PC-3 (cell line): ENCODE data around the gene ZCCHC24. TPM values are rescaled to one million over a fixed set of nuclear protein-coding genes. Genes with fewer than 3 reads are reported as not detected.

Experiments
- ATAC-seq: fragments of 200-7000 bp; cut with Tn5 transposase; 2 replicates; pipeline ENCODE4 v1.9.1; 2020; ENCODE audit warnings: mild to moderate bottlenecking, moderate library complexity
- Bru-seq: library from RNA; stranded (reverse); fragments of 400-500 nt; gene quantifications from one replicate; lab custom pipeline; 2021; lab: Mats Ljungman, UMichigan
- BruChase-seq, 2 experiments: library from RNA; stranded (reverse); fragments of 400-500 nt; gene quantifications; one replicate each; lab custom pipeline; 2021; lab: Mats Ljungman, UMichigan
- BruUV-seq: library from RNA; stranded (reverse); fragments of 400-500 nt; replicated peaks from 2 replicates; lab custom pipeline; 2021; lab: Mats Ljungman, UMichigan
- CTCF ChIA-PET: fragments of 300-600 bp; sonication (Branson Sonifier 250); formaldehyde crosslinking; loops from one replicate; lab custom pipeline; 2022; ENCODE audit warnings: antibody characterized with exemption; lab: Charles Lee
- POLR2A ChIA-PET: fragments of 300-600 bp; sonication (Branson Sonifier 250); formaldehyde crosslinking; loops from one replicate; lab custom pipeline; 2022; ENCODE audit warnings: antibody characterized with exemption; ENCODE audit not compliant: unreplicated experiment; lab: Charles Lee
- DNase-seq: peaks from one replicate; pipeline ENCODE4 v3.0.0-alpha.2; 2015
- H2AFZ ChIP-seq: fragments of 300-600 bp; sonication (generic); 2 replicates; pipeline ENCODE4 v1.6.0; 2016; ENCODE audit warnings: antibody characterized with exemption, low read length
- H3F3A ChIP-seq: fragments of 300-600 bp; sonication (generic); one replicate; pipeline ENCODE4 v1.6.0; 2017; ENCODE audit warnings: antibody characterized with exemption, low read length, control low read depth, mild to moderate bottlenecking; ENCODE audit not compliant: unreplicated experiment
- H3K27ac ChIP-seq: fragments of 300-600 bp; sonication (generic); 2 replicates; pipeline ENCODE4 v1.5.1; 2016; ENCODE audit warnings: mild to moderate bottlenecking, low read length
- H3K27me3 ChIP-seq: fragments of 300-600 bp; sonication (generic); 2 replicates; pipeline ENCODE4 v1.6.1; 2016; ENCODE audit warnings: low read length, mixed read lengths
- H3K36me3 ChIP-seq: fragments of 300-600 bp; sonication (generic); 2 replicates; pipeline ENCODE4 v1.6.1; 2016; ENCODE audit warnings: low read depth, mixed run types, low read length, mixed read lengths
- H3K4me1 ChIP-seq: fragments of 300-600 bp; sonication (generic); 2 replicates; pipeline ENCODE4 v1.5.1; 2016; ENCODE audit warnings: low read length; ENCODE audit not compliant: insufficient read depth
- H3K4me2 ChIP-seq: fragments of 300-600 bp; sonication (generic); 2 replicates; pipeline ENCODE4 v1.6.0; 2016; ENCODE audit warnings: low read length
- H3K4me3 ChIP-seq: fragments of 300-600 bp; sonication (generic); 2 replicates; pipeline ENCODE4 v1.5.1; 2016; ENCODE audit warnings: mild to moderate bottlenecking, low read length, mixed read lengths
- H3K79me2 ChIP-seq: fragments of 300-600 bp; sonication (generic); 2 replicates; pipeline ENCODE4 v1.6.1; 2017; ENCODE audit warnings: low read length, mixed read lengths
- H3K9ac ChIP-seq: fragments of 300-600 bp; sonication (generic); 2 replicates; pipeline ENCODE4 v1.6.0; 2016; ENCODE audit warnings: mild to moderate bottlenecking, low read length
- H3K9me2 ChIP-seq: fragments of 300-600 bp; sonication (generic); replicated peaks from 2 replicates; pipeline ENCODE4 v1.6.1; 2016; ENCODE audit warnings: mixed run types, low read length, mixed read lengths
- H3K9me3 ChIP-seq: fragments of 300-600 bp; sonication (generic); 2 replicates; pipeline ENCODE4 v1.6.1; 2016; ENCODE audit warnings: low read length, mixed read lengths
- H4K20me1 ChIP-seq: fragments of 300-600 bp; sonication (generic); 2 replicates; pipeline ENCODE4 v1.6.1; 2016; ENCODE audit warnings: low read length, mixed read lengths
- EZH2 ChIP-seq: fragments of 300-600 bp; sonication (generic); IDR thresholded peaks from one replicate; pipeline ENCODE4 v1.6.1; 2017; ENCODE audit warnings: antibody characterized with exemption, mild to moderate bottlenecking, low read length; ENCODE audit not compliant: unreplicated experiment
- EZH2phosphoT487 ChIP-seq: fragments of 300-600 bp; sonication (generic); IDR thresholded peaks from 2 replicates; pipeline ENCODE4 v1.6.1; 2018; ENCODE audit warnings: mild to moderate bottlenecking, antibody characterized with exemption, low read length, borderline replicate concordance
- intact Hi-C: fragments of 100-400 bp; cut with micrococcal nuclease; formaldehyde crosslinking; loops from 2 replicates; pipeline ENCODE4 v1.9.0; 2023
- long read RNA-seq: library from polyadenylated mRNA; unstranded; transcript quantifications from one replicate; pipeline ENCODE4 v2.0.0, GENCODE V29; 2021; ENCODE audit not compliant: unreplicated experiment
- total RNA-seq: library from RNA; depleted of rRNA; stranded (reverse); fragments of >200 nt; gene quantifications from 2 replicates; pipeline ENCODE4 v1.2.3, GENCODE V29; 2014; rRNA removed
- TF ChIP-seq, protein P1 (sequence below): fragments of 300-600 bp; sonication (generic); conservative IDR thresholded peaks from 2 replicates; pipeline ENCODE4 v1.5.1; 2017; ENCODE audit warnings: antibody characterized with exemption, low read depth, mild to moderate bottlenecking, low read length

Gene ZCCHC24
- total RNA-seq: 32.9 and 40.7 TPM in 2 replicates
- percentile 93 among the genes with signal in this experiment for Bru-seq, nascent RNA
- percentile 88 among the genes with signal in this experiment for BruChase-seq, experiment 1, labeled RNA remaining after a 6-hour chase
- BruChase-seq, experiment 2, labeled RNA remaining after a 2-hour chase: percentile 93 among the genes with signal in this experiment
- long read RNA-seq, full-length matches to known transcripts: 33 of 175 reads
- long read RNA-seq, partial matches to known transcripts: 3 of 175 reads
- long read RNA-seq, other reads (novel, unspliced or antisense): 139 of 175 reads

GRCh38 chr10:79445161-79445976 is at the start of gene ZCCHC24:
Gene ZCCHC24, minus strand, starts transcription at chr10:79445624. Its CDS starts 184 bp downstream, at chr10:79445440.
- peaks cover 11% of the 10 kb centered on the region; the same call in 1 of the 2 replicates for H4K20me1 ChIP-seq
- ChIA-PET POLR2A (interaction anchor here (0.6 to 1.0 kb wide), 6 partner anchors 9 to 713 kb away, joined by 3 to 5 read pairs (median 3); no protein-coding TSS in a partner anchor), CTCF (interaction anchor here (0.6 to 2.0 kb wide), 10 partner anchors 8 to 72 kb away, joined by 3 to 20 read pairs (median 4); no protein-coding TSS in a partner anchor)
- H3K79me2 ChIP-seq: peaks cover 38% of the 10 kb centered on the region
- no peaks in the 10 kb centered on the region for H3K9me3 ChIP-seq
- peak within 1 kb of the TSS; percentile 82 for H2AFZ ChIP-seq
- no peaks in the 10 kb centered on the region for H3K27me3 ChIP-seq
- ATAC-seq: peak; percentile 78
- peak within 1 kb of the TSS; percentile 46 for H3K9ac ChIP-seq
- no peaks in the 10 kb centered on the region for H3K36me3 ChIP-seq
- H3K4me1 ChIP-seq: peaks cover 59% of the 10 kb centered on the region
- H3K9me2 ChIP-seq: no peaks in the 10 kb centered on the region
- intact Hi-C loops: loop anchor here (1.0 to 10.0 kb wide), 10 partner anchors 21 to 1401 kb away; partner anchors contain the start of genes ANXA11, TMEM254 and ZMIZ1
- H3K4me3 ChIP-seq: peak within 1 kb of the TSS; percentile 70
- TF ChIP-seq, protein P1, sequence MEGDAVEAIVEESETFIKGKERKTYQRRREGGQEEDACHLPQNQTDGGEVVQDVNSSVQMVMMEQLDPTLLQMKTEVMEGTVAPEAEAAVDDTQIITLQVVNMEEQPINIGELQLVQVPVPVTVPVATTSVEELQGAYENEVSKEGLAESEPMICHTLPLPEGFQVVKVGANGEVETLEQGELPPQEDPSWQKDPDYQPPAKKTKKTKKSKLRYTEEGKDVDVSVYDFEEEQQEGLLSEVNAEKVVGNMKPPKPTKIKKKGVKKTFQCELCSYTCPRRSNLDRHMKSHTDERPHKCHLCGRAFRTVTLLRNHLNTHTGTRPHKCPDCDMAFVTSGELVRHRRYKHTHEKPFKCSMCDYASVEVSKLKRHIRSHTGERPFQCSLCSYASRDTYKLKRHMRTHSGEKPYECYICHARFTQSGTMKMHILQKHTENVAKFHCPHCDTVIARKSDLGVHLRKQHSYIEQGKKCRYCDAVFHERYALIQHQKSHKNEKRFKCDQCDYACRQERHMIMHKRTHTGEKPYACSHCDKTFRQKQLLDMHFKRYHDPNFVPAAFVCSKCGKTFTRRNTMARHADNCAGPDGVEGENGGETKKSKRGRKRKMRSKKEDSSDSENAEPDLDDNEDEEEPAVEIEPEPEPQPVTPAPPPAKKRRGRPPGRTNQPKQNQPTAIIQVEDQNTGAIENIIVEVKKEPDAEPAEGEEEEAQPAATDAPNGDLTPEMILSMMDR: no peak
- TF ChIP-seq EZH2phosphoT487 (no peak), EZH2 (no peak)
- peak within 1 kb of the TSS; percentile 15 for H3K27ac ChIP-seq
- no TSS peak for BruUV-seq
- peak; percentile 100 for DNase-seq
- H3F3A ChIP-seq: no peaks in the 10 kb centered on the region
- H3K4me2 ChIP-seq: peak within 1 kb of the TSS; percentile 87

DNA sequence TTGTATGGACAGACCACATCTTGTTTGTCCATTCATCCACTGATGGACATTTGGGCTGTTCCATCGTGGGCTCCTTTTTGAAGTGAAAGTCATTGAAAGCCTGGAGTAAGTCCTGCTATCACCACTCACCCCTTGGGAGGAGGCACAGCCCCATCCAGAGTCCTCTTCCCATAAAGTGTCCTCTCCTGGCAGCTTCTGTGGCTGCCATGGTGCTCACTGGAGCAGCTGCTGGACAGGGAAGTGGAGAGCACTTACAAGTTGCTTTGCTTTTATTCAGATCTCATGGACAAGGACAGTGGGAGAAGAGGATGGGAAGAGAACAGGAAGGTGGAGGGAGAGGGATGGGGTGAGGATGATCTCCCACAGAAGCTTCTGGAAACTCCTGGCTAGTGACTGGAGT is 48.4 kb upstream of the ZCCHC24 start:
- no peak overlapping the region for H2AFZ ChIP-seq
- H3K36me3 ChIP-seq: no peaks in the 10 kb centered on the region
- ChIA-PET POLR2A (no interaction called here), CTCF (no interaction called here)
- H3K27ac ChIP-seq: no peak overlapping the region
- intact Hi-C loops: no loop called here
- no peak overlapping the region for H3K9ac ChIP-seq
- DNase-seq (no peak), ATAC-seq (no peak)
- H3K4me3 ChIP-seq: no peak overlapping the region
- H3K9me3 ChIP-seq: no peaks in the 10 kb centered on the region
- H3K9me2 ChIP-seq: no peaks in the 10 kb centered on the region
- no peaks in the 10 kb centered on the region for H4K20me1 ChIP-seq
- no peaks in the 10 kb centered on the region for H3F3A ChIP-seq
- BruUV-seq: no TSS peak
- no peaks in the 10 kb centered on the region for H3K79me2 ChIP-seq
- H3K4me2 ChIP-seq: no peak overlapping the region
- peaks cover 11% of the 10 kb centered on the region for H3K4me1 ChIP-seq
- TF ChIP-seq, protein P1: no peak
- TF ChIP-seq EZH2: no peak
- TF ChIP-seq EZH2phosphoT487: no peak
- H3K27me3 ChIP-seq: peaks cover 23% of the 10 kb centered on the region
